A549 (cell line): ENCODE results near the gene STX19. TPM values are rescaled to one million over a fixed set of nuclear protein-coding genes. Genes with fewer than 3 reads are reported as not detected.

Experiments used
- ATAC-seq, 2 experiments: fragments of 200-7000 bp in 1 of 2; fragments of >200 bp in 1 of 2; cut with Nextera tagmentation in 1 of 2; cut with Tn5 transposase in 1 of 2; 3 replicates each; pipeline versions ENCODE4 v1.8.0 to v1.9.1; 2018 to 2020; ENCODE audit warnings: mild to moderate bottlenecking in 1 of 2, moderate library complexity in 1 of 2
- CTCF ChIA-PET: fragments of 300-600 bp; sonication (Branson Sonifier 250); formaldehyde crosslinking; extraction: SDS; loops from one replicate; lab custom pipeline; 2021; ENCODE audit warnings: antibody characterized with exemption, inconsistent platforms; lab: Yijun Ruan, JAX
- POLR2A ChIA-PET: fragments of 350-600 bp; formaldehyde crosslinking; extraction: SDS; loops from one replicate; lab custom pipeline; 2021; ENCODE audit warnings: antibody characterized with exemption, inconsistent platforms; lab: Yijun Ruan, JAX
- DNase-seq, 2 experiments: peaks; one replicate each; pipeline versions ENCODE4 v3.0.0 to v3.0.0-alpha.2; 2011 to 2016; ENCODE audit warnings: low read depth in 1 of 2, low spot score in 1 of 2
- FAIRE-seq: peaks from 2 replicates; lab custom pipeline; 2011; peaks lifted over from hg19 to GRCh38; lab: Jason Lieb, UNC
- H3K27ac ChIP-seq, 2 experiments: fragments of >200 bp; sonication (Bioruptor Twin); formaldehyde crosslinking; 3 replicates each; pipeline ENCODE4 v1.5.1; 2016 to 2017
- H3K4me1 ChIP-seq: fragments of >200 bp; sonication (Bioruptor Twin); formaldehyde crosslinking; 3 replicates; pipeline ENCODE4 v1.6.1; 2016
- H3K4me2 ChIP-seq: fragments of >200 bp; sonication (Bioruptor Twin); formaldehyde crosslinking; 3 replicates; pipeline ENCODE4 v1.6.1; 2016
- H3K4me3 ChIP-seq: fragments of >200 bp; sonication (Bioruptor Twin); formaldehyde crosslinking; 3 replicates; pipeline ENCODE4 v1.5.1; 2016
- H3K9me3 ChIP-seq: fragments of >200 bp; sonication (Bioruptor Twin); formaldehyde crosslinking; 3 replicates; pipeline ENCODE4 v1.6.1; 2016
- EHMT2 ChIP-seq: fragments of 200-600 bp; sonication (generic); IDR thresholded peaks from 2 replicates; pipeline ENCODE4 v1.6.1; 2016; ENCODE audit warnings: antibody characterized with exemption, low read depth, mild to moderate bottlenecking, moderate library complexity
- EP300 ChIP-seq, 2 experiments: fragments of >200 bp; sonication (Bioruptor Twin); formaldehyde crosslinking; IDR thresholded peaks; 2 replicates in 1 of 2; 3 replicates in 1 of 2; pipeline ENCODE4 v1.6.1; 2016 to 2017
- FOXS1 ChIP-seq: fragments of 250-450 bp; sonication (Bioruptor Pico); IDR thresholded peaks from 2 replicates; pipeline ENCODE4 v1.5.0; 2020; ENCODE audit warnings: mild to moderate bottlenecking, moderate library complexity
- HEYL ChIP-seq: fragments of 250-450 bp; sonication (Bioruptor Pico); IDR thresholded peaks from 2 replicates; pipeline ENCODE4 v1.8.0; 2021; ENCODE audit warnings: mild to moderate bottlenecking, moderate library complexity
- HOXB13 ChIP-seq: fragments of 250-450 bp; sonication (Bioruptor Pico); IDR thresholded peaks from 2 replicates; pipeline ENCODE4 v1.5.0; 2020; ENCODE audit warnings: low read depth, mild to moderate bottlenecking, moderate library complexity
- MAFK ChIP-seq: fragments of 450-650 bp; IDR thresholded peaks from 2 replicates; pipeline ENCODE4 v1.6.1; 2014; ENCODE audit not compliant: partially characterized antibody
- MAZ ChIP-seq: fragments of 150-350 bp; IDR thresholded peaks from 2 replicates; pipeline ENCODE4 v1.6.1; 2014; ENCODE audit warnings: antibody characterized with exemption, low read depth, low read length, borderline replicate concordance
- POLR2A ChIP-seq: IDR thresholded peaks from 2 replicates; pipeline ENCODE4 v1.6.1; 2012; ENCODE audit warnings: mild to moderate bottlenecking, low read length
- RAD21 ChIP-seq, 2 experiments: fragments of >200 bp in 1 of 2; sonication (Bioruptor Twin) in 1 of 2; formaldehyde crosslinking in 1 of 2; IDR thresholded peaks in 1 of 2; conservative IDR thresholded peaks in 1 of 2; 2 replicates in 1 of 2; 3 replicates in 1 of 2; pipeline ENCODE4 v1.6.1; 2012 to 2018; ENCODE audit warnings: inconsistent platforms in 1 of 2
- RARB ChIP-seq: fragments of 250-450 bp; sonication (Bioruptor Pico); IDR thresholded peaks from 2 replicates; pipeline ENCODE4 v1.8.0; 2021; ENCODE audit warnings: mild to moderate bottlenecking, moderate library complexity
- RCOR1 ChIP-seq: fragments of 150-350 bp; IDR thresholded peaks from 2 replicates; pipeline ENCODE4 v1.6.1; 2014; ENCODE audit warnings: antibody characterized with exemption, low read length, low read depth
- RNF2 ChIP-seq: fragments of 200-600 bp; sonication (generic); IDR thresholded peaks from 2 replicates; pipeline ENCODE4 v1.6.1; 2016; ENCODE audit warnings: low read depth, mild to moderate bottlenecking, antibody characterized with exemption, moderate library complexity, borderline replicate concordance
- SMC3 ChIP-seq: fragments of >200 bp; sonication (Bioruptor Twin); formaldehyde crosslinking; IDR thresholded peaks from 3 replicates; pipeline ENCODE4 v1.6.1; 2018; ENCODE audit warnings: inconsistent platforms
- SREBF2 ChIP-seq: fragments of 450-650 bp; IDR thresholded peaks from 2 replicates; pipeline ENCODE4 v1.6.1; 2014; ENCODE audit warnings: mild to moderate bottlenecking, moderate library complexity
- TFCP2L1 ChIP-seq: fragments of 250-450 bp; sonication (Bioruptor Pico); IDR thresholded peaks from 2 replicates; pipeline ENCODE4 v1.5.0; 2021; ENCODE audit warnings: mild to moderate bottlenecking
- whole genome bisulfite sequencing: methylation state at CpG from one replicate; pipeline ENCODE4 v1.1.6; 2017; ENCODE audit errors: missing lambda C conversion rate; 5-methylcytosine and 5-hydroxymethylcytosine counted together
- polyA plus RNA-seq, 4 experiments: library from polyadenylated mRNA; depleted of rRNA in 3 of 4; stranded (reverse); fragments of >200 nt; fragmentation: RNase III in 1 of 4; extraction: RNeasy Plus Mini Kit Qiagen cat#74134 plus additional on column Dnase treatment in 1 of 4; gene quantifications; 2 replicates in 3 of 4; 3 replicates in 1 of 4; pipeline ENCODE4 v1.2.3, GENCODE V29; 2011 to 2017
- TF ChIP-seq, protein P1 (sequence below): fragments of >200 bp; sonication (Bioruptor Twin); formaldehyde crosslinking; IDR thresholded peaks from 2 replicates; pipeline ENCODE4 v1.6.1; 2016
- TF ChIP-seq, protein P2 (sequence below): fragments of 250-450 bp; sonication (Bioruptor Pico); IDR thresholded peaks from 2 replicates; pipeline ENCODE4 v1.5.0; 2021; ENCODE audit warnings: mild to moderate bottlenecking, moderate library complexity, borderline replicate concordance
- TF ChIP-seq, protein P3 (sequence below): fragments of >200 bp; sonication (Bioruptor Twin); formaldehyde crosslinking; IDR thresholded peaks from 3 replicates; pipeline ENCODE4 v1.5.1; 2016

Gene STX19
- polyA plus RNA-seq, 2 of the 4 experiments (the other 2 are of a cell fraction) = 0.17 TPM; not detected in 1

DNA sequence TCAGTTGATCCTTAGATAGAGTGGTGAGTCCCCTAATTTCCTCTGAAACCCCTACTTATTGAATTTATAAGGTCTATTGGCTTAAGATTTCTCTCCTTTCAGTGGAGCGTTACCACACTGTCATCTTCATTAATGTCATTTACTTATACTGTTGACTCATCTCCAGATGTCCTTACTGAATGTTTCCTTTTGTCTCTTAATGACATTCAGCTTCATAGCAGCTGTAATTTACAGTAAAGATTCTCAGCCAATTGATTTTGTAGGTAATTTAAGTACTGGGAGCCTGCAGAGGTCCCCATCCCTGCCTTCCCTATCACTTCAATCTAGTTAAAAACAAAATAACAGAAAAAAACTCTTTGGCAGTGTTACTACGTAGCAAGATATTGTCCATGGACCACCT, 18.8 kb downstream of the STX19 start:
- H3K27ac ChIP-seq = no peak overlapping the region
- ChIA-PET POLR2A (no interaction called here), CTCF (interaction anchor here (1.0 kb wide), 1 partner anchor 10 kb away, joined by 3 read pairs; no protein-coding TSS in a partner anchor)
- H3K4me2 ChIP-seq = no peak overlapping the region
- DNase-seq = no peak
- 95% methylated on average over 2 of the region's 2 CpGs for WGBS
- no peak overlapping the region for H3K4me3 ChIP-seq
- ATAC-seq = no peak
- no peaks in the 10 kb centered on the region for H3K9me3 ChIP-seq
- no peak for FAIRE-seq
- no peaks in the 10 kb centered on the region for H3K4me1 ChIP-seq
- TF ChIP-seq TFCP2L1 (CRISPR knock-in tag) = no peak

DNA sequence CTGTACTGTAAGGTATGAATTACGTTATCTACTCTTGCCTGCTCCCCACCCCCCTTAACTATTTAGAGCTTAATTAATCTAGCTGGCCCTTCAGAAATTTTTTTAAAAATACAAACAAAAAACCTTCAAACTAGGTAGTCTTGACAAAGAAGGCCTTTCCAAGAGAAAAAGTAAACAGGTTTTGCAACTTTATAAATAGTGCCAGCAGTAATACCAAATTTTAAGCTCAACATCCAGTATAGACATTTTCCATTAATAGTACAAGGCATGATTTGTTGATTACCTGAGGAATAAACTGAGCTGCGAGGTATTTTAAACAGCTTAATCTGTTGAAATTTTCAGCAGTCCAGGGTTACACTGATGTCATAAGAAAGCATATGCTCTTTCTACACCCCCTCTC, 20.1 kb downstream of the STX19 start:
- H3K27ac ChIP-seq = no peak overlapping the region
- no peak for ATAC-seq
- CTCF ChIA-PET = no interaction called here
- TF ChIP-seq HEYL (CRISPR knock-in tag) (no peak), RCOR1 (no peak), TFCP2L1 (CRISPR knock-in tag) (no peak), MAFK (no peak), SREBF2 (no peak), RARB (CRISPR knock-in tag) (no peak), MAZ (no peak), SMC3 (no peak), POLR2A (no peak), HOXB13 (CRISPR knock-in tag) (no peak), FOXS1 (no peak), EHMT2 (no peak), EP300 (IDR thresholded peaks at IDR 0.05) (no peak)
- TF ChIP-seq, protein P1, sequence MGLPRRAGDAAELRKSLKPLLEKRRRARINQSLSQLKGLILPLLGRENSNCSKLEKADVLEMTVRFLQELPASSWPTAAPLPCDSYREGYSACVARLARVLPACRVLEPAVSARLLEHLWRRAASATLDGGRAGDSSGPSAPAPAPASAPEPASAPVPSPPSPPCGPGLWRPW = no peak
- TF ChIP-seq, protein P2, sequence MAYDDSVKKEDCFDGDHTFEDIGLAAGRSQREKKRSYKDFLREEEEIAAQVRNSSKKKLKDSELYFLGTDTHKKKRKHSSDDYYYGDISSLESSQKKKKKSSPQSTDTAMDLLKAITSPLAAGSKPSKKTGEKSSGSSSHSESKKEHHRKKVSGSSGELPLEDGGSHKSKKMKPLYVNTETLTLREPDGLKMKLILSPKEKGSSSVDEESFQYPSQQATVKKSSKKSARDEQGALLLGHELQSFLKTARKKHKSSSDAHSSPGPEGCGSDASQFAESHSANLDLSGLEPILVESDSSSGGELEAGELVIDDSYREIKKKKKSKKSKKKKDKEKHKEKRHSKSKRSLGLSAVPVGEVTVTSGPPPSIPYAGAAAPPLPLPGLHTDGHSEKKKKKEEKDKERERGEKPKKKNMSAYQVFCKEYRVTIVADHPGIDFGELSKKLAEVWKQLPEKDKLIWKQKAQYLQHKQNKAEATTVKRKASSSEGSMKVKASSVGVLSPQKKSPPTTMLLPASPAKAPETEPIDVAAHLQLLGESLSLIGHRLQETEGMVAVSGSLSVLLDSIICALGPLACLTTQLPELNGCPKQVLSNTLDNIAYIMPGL (CRISPR knock-in tag) = no peak
- no peak overlapping the region for H3K4me3 ChIP-seq
- no peak overlapping the region for H3K4me2 ChIP-seq
- WGBS = 96% methylated on average over 2 of the region's 2 CpGs
- POLR2A ChIA-PET = no interaction called here
- DNase-seq = no peak
- no peaks in the 10 kb centered on the region for H3K9me3 ChIP-seq
- no peak for FAIRE-seq
- no peaks in the 10 kb centered on the region for H3K4me1 ChIP-seq

DNA sequence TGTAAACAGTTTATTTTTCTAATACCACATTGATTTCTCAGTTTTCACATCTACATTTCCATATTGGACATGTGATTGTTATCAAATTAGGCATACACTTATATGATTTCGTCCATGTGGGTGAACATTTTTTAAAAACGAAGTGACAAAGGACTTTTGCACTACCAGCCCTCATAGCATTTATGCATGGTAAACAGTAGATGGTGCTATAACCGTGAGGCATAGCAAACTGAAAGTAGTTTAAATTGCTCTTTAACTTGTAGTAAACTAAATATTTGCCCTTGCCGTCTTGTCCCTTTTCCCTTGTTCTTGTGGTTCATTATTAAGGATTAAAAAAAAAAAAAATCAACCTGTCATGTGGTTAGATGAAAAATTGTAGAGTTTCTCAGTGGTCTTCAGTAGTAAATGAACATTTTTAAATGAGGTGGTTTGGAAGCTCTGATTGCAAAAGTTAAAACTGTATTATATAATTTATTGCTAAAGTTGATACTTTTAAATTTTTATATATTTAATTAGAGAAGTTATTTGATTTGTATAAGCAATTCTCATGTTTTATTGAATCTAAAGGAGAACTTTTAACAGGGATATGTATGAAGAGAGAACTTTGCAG, 24.0 kb downstream of the STX19 start:
- DNase-seq (peak; percentile 38 to 62), ATAC-seq (peak; percentile 66 to 80; a peak in 4 of 6 replicates)
- POLR2A ChIA-PET = no interaction called here
- 0 out of 6 replicates have a peak overlapping the region, but pooled peaks of 1 of the 2 experiments have one; percentile 23 for H3K27ac ChIP-seq
- TF ChIP-seq RAD21 (conservative IDR thresholded peaks at IDR 0.05 in 1 of 2, IDR thresholded peaks at IDR 0.05 in 1 of 2) = peak; percentile 66 to 67
- TF ChIP-seq, protein P1 = no peak
- TF ChIP-seq RNF2 = no peak
- TF ChIP-seq SMC3 = peak; percentile 49
- TF ChIP-seq, protein P3, sequence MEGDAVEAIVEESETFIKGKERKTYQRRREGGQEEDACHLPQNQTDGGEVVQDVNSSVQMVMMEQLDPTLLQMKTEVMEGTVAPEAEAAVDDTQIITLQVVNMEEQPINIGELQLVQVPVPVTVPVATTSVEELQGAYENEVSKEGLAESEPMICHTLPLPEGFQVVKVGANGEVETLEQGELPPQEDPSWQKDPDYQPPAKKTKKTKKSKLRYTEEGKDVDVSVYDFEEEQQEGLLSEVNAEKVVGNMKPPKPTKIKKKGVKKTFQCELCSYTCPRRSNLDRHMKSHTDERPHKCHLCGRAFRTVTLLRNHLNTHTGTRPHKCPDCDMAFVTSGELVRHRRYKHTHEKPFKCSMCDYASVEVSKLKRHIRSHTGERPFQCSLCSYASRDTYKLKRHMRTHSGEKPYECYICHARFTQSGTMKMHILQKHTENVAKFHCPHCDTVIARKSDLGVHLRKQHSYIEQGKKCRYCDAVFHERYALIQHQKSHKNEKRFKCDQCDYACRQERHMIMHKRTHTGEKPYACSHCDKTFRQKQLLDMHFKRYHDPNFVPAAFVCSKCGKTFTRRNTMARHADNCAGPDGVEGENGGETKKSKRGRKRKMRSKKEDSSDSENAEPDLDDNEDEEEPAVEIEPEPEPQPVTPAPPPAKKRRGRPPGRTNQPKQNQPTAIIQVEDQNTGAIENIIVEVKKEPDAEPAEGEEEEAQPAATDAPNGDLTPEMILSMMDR = peak; percentile 86
- TF ChIP-seq, all 56 proteins: peak for 3
- CTCF ChIA-PET = interaction anchor here (0.6 to 4.6 kb wide), 12 partner anchors 9 to 172 kb away, joined by 3 to 28 read pairs (median 4); no protein-coding TSS in a partner anchor
- 3% methylated on average over 4 of the region's 4 CpGs for WGBS
- Histone ChIP-seq H3K4me2 (peak overlapping the region; percentile 75), H3K4me3 (no peak overlapping the region), H3K4me1 (no peaks in the 10 kb centered on the region), H3K9me3 (no peaks in the 10 kb centered on the region)
- FAIRE-seq = peak; percentile 89
